ENCODE data around the gene CASP8.
"Not testable (repeated sequence)": the region's sequence is repeated elsewhere in the genome, so short reads cannot be mapped to it uniquely, and the experiment has no call there.

Gene CASP8

DNA sequence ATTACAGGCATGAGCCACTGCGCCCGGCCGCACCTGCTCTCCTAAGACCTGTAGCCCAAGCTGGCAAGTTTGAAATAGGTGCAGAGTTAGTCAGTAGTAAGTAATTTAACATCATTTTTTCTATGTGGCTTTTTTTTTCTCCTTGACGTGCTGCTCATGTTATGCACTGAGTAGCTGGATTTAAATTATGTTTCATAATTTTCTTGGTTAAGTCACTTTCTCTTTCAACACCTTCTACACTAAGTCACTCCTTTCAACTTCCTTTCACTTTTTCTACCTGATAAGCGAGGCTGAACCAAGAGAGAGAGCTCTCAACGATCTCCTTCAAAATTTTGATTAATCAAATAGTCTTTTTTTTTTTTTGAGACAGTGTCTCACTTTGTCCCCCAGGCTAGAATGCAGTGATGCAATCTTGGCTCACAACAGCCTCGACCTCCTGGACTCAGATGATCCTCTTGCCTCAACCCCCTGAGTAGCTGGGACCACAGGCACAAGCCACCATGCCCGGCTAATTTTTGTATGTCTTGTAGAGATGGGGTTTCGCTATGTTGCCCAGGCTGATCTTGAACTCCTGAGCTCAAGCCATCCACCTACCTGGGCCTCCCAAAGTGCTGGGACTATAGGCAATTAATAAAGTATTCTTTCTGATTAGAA is 13.1 kb downstream of the CASP8 start:
- no peak for DNase-seq

DNA sequence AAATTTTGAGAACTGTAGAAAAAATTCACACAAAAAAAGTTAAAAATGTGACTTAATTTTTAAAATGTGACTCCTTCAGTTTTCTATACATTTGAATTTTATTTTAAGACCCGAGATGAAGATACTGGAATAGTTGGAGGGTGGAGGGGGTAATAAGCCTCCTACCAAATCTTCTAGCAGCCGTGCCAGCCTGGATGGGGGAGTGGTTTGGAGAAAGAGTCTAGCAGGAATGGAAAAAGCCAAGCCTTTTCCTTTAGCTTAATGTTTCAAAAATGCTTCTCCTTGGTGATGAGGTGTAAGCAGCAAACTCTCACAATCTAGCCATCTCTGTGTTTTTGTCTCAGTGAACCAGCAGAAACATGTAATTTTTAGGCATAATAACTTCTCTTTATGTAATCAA is 14.7 kb downstream of the CASP8 start:
- DNase-seq = no peak

DNA sequence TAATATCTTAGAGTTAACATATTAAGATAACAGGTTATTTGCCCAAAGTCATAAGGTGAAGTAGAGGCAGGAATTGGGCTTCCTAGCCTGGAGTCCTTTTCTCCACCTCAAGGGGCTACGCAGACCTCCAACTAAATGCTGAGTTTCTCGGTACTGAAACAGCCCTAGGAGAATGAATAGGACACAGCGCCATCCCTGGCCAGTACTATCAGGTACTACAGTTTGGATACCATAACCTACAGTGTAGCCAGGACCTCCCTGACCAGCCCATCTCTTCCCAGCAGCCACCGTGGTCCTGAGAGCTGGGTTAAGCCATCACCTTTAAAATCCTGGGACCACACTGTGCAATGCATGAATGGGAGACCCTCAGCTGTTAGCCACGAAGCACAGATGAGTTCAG is 15.7 kb downstream of the CASP8 start:
- no peak for DNase-seq

DNA sequence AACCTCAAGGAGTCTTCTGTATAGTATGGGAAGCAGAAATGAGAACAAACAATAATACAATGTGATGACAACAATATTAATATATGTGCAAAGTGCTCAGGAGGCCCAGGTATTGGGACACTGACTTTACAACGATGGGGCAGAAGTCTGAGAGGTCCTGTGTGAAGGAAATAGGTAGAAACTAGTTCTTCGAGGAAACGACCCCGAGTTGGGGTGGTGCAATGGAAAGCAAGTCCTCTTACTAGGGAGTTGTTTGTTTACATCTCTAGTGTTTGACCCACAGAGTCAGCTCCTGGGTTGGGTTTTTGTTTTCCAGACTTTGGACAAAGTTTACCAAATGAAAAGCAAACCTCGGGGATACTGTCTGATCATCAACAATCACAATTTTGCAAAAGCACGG is 16.2 kb downstream of the CASP8 start:
- DNase-seq = no peak

DNA sequence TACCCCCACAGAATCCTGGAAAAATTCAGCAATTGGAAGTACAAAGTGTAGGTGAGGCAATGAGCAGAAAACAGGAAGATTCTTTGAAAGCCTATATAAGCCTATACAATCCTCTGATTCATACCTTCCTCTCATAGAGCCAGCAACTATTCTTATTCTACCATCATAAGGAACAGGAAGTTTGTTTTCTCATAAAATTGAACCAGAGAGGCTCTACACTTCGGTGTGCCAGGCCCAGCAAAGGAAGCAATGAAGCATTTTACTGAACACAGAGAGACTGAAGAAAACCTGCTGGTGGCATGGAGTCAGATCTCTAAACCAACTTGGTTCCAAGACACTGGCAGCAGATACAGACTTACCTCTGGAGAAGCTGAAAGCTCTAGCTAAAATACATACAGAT is 18.7 kb downstream of the CASP8 start:
- no peak for DNase-seq

DNA sequence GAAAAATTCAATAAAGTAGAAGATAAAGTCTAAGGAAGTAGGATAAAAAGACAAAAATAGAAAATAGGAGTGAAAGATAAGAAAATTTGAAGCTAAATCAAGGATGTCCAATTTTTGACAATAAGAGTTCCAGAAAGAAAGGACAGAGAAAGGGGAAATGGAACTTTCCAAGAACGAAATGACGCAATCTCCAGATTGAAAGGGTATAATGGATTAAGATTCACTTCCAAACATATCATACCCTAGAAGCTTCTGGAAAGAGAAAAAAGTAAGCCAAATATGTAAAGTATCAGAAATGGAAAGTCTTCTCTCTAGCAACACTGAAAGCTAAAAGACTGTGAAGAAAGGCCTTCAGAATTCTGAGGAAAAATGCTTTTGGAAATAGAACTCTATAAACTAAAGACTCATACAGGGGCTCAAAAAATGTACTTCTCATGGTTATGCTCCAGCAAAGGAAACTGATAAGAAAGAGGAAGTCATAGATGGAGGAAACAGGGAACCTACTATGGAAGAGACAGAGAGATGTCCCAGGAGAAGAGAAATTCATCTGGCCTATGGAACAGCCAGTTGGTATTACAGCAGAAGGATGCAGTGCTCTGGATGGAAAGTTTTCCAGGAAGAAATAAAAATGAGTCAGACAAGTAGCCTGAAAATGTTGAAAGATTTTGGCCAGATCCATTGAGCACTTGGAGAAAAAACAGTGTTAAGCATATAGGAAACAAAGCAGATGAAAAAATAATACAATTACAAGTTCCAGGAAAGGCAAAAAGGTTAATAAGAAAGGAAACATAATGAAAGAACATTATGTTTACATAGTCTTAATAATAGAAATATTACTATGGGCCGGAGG is 20.1 kb downstream of the CASP8 start:
- no peak for DNase-seq

DNA sequence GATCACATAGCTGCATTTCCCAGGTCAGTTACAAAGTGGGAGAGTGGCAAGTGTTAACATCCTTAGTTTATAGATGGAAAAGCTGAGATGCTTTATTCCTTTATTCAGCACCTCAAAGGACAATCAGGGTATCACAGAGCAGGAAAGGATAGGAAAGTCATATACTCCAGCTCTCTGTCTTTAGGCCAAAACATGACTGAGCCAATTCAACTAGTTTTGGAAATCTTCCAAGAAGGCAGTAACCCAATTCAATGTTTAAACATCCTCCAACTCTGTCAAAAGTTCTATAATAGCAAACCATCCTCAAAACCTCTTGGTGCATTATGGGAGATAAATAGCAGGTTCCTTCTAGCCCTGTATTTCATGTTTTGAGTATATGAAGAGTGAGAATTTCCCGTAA is 25.2 kb downstream of the CASP8 start:
- no peak for DNase-seq

DNA sequence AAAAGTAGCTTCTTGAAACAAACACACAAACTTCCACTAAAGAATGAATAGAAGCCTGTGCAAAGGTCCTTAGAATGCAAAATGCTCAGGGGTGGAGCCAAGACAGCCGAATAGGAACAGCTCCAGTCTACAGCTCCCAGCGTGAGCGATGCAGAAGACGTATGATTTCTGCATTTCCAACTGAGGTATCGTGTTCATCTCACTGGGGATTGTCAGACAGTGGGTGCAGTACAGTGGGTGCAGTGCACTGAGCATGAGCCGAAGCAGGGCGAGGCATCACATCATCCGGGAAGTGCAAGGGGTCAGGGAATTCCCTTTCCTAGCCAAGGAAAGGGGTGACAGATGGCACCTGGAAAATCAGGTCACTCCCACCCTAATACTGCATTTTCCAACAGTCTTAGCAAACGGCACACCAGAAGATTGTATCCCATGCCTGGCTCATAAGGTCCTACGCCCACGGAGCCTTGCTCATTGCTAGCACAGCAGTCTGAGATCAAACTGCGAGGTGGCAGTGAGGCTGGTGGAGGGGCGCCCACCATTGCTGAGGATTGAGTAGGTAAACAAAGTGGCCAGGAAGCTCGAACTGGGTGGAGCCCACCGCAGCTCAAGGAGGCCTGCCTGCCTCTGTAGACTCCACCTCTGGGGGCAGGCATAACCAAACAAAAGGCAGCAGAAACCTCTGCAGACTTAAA is 30.3 kb downstream of the CASP8 start:
- not testable (repeated sequence) for DNase-seq

DNA sequence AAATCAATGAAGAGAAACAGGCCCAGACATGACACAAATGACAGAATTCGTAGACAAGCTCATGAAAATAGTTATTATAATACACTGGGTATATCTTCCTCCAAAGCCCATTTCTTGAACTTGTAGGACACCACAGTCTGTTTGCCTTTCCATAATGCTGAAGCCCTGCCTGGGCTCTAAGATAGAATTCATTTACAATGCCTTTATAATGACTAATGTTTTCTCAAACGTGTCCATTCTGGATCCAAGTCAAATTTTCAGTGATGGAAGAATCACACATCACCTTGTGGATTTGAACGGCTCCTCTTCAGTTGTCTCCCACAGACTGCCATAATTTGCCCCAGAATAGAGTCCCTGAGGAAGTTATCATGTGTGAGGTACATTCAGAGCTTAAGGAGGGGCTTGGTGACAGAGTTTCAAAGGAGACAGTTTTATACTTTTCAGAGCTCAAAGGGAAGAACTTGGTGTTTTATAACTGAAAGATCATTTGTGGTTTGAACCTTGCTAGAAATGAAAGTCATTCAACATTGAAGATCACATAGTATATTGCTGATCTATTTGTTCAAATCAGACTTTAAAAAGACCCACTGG is 38.2 kb downstream of the CASP8 start:
- DNase-seq = no peak

DNA sequence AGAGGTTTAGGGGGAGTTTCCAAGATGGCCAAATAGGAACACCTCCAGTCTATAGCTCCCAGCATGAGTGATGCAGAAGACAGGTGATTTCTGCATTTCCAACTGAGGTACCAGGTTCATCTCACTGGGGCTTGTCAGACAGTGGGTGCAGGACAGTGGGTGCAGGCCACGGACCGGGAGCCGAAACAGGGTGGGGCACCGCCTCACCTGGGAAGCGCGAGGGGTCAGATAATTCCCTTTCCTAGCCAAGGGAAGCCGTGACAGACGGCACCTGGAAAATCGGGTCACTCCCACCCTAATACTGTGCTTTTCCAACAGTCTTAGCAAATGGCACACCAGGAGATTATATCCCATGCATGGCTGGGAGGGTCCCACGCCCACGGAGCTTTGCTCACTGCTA is 39.6 kb downstream of the CASP8 start:
- DNase-seq = not testable (repeated sequence)

DNA sequence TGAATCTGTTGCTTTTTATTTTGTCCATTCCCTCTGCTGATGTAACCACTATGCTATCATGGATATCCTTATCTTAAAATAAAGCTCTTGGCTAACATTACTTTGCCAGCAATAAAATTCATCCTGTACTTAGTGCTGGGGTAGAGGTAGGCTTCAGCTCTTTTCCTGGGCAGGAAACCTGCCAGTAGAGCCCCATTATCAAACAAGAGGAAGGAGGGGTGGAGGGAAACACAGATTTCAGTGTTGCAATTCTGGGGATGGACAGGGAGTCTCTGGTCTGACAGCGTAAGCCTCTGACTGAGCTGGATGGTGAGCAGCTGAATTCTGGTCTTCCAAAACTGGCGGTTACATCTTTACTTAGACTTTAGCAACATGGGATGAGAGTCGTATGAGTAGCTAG is 47.5 kb downstream of the CASP8 start:
- DNase-seq = no peak

DNA sequence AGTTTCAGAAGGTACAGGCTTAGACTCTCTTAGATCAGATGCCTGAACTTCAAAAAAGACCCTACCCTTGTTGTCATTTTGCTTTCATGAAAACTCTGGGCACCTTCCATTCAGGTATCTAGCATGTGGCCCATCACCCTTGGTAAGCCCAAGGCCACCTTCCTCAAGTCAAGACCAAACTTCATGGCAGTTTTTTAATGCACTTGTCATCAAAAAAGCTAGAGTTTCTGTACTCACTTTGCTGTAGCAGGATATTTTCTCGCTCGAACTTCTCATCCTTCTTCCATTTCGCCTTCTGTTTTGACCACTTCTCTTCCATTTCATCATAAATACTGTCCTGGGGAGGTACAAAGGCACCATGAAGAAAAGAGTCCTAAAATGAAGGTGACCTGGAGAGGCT is 48.6 kb downstream of the CASP8 start:
- no peak for DNase-seq

DNA sequence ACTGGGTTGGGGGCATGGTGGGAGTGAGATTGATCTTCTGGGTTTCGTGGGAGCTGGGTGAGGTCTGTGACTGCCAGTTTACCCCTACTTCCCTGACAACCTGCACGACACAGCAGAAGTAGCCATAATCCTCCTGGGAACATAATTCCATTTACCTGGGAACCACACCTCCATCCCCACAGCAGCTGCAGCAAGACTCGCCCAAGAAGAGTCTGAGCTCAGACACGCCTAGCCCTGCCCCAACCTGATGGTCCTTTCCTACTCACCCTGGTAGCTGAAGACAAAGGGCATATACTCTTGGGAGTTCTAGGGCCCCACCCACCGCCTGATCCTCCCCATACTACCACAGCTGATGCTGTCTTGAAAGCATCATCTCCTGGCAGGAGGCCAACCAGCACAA is 53.0 kb downstream of the CASP8 start:
- DNase-seq = no peak

DNA sequence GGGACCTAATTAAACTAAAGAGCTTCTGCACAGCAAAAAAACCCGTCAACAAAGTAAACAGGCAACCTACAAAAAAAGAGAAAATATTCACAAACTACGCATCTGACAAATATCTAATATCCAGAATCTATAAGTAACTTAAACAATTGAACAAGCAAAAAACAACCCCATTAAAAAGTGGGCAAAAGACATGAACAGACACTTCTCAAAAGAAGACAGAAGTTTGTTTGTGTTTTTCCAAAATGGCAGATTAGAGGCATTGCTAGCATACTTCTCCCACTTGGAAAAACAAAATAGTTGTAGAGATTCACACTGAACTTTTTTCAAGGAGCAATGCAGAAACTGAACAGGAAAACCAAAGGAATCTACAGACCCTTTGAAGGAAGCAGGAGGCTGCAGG is 59.2 kb downstream of the CASP8 start:
- DNase-seq = no peak

DNA sequence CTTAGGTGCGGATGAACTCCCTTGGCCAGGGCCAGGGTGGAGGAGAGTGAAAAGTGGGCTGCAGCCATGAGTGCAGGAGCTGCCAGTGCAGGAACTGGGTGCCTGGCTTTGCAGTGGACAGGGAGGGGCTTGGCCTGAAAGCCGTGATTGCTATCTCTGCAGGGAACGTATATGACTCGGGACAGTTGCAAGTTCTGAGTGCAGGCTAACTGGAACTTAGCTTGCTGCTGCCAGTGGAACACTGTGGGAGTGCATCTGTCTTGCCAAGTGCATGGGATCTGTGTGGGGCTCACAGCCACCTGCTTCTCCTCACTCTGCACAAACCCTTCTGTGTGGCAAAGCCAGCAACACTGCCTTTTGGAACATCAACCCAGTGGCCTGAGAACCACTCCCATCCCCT is 59.9 kb downstream of the CASP8 start:
- DNase-seq = no peak

DNA sequence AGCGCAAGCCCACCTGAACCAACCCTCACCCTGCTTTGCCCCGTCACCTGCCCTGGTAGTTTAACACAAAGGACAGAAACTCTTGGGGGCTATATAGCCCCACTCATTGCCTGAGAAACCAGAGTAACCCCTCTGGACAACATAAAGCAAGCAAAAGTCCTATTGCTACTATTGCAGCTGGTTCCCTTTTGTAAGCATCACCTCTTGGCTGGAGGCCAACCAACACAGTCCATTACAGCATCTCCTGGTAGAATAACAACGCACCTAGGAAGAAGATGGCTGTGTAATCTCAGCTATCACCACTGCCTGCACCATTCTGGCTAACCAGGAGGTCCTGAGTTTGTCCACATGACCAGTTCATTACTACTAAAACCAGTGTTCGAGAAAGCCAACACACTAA is 60.4 kb downstream of the CASP8 start:
- no peak for DNase-seq

DNA sequence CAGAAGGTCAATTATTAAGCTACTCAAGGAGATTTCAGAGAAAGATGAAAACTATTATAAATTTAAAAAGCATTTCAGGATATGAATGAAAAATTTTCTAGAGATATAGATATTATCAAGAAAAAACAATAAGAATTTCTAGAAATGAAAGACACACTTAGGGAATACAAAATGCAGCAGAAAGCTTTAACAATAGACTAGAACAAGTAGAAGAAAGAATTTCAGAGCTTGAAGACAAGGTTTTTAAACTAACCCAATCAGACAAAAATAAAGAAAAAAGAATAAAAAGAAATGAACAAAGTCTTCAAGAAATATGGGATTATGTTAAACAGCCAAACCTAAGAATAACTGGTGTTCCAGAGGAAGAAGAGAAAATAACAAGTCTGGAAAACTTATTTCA is 62.4 kb downstream of the CASP8 start:
- no peak for DNase-seq

DNA sequence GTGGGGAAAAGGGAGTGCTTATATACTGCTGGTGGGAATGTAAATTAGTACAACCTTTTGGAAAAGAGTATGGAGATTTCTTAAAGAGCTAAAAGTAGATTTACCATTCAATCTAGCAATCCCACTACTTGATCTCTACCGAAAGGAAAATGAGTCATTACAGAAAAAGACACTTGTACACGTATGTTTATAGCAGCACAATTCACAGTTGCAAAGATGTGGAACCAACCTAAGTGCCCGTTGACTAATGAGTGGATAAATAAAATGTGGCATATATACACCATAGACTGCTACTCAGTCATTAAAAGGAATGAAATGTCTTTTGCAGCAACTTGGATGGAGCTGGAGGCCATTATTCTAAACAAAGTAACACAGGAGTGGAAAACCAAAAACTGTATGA is 67.3 kb downstream of the CASP8 start:
- DNase-seq = no peak

DNA sequence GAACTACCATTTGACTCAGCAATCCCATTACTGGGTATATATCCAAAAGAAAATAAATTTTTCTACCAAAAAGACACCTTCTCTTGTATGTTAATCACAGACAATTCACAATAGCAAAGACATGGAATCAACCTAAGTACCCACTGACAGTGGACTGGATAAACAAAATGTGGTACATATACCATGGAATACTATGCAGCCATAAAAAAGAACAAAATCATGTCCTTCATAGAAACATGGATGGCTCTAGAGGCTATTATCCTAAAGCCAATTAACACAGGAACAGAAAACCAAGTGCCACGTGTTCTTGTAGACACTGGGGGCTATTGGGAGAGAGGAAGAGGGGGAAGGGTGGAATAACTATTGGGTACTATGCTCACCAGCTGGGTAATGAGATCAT is 69.1 kb downstream of the CASP8 start:
- DNase-seq = no peak
